Measurements from ENCODE around the gene RGS13. TPM values are rescaled to one million over a fixed set of nuclear protein-coding genes. Genes with fewer than 3 reads are reported as not detected.

Gene RGS13
- total RNA-seq, 4 donors from 2014 or later, result 0.22 to 0.78 TPM; not detected in 2

- TF ChIP-seq CTCF (IDR thresholded peaks at IDR 0.05) (no peak), POLR2A (IDR thresholded peaks at IDR 0.05) (no peak), EP300 (IDR thresholded peaks at IDR 0.05) (no peak)
- Histone ChIP-seq H3K4me3 (no peak overlapping the region), H3K27ac (no peak overlapping the region), H3K36me3 (no peaks in the 10 kb centered on the region), H3K9me3 (no peaks in the 10 kb centered on the region), H3K4me1 (no peaks in the 10 kb centered on the region), H3K27me3 (no peaks in the 10 kb centered on the region)
- WGBS, 2 donors, result 79 to 80% methylated on average over 3 of the region's 3 CpGs
- no peak for DNase-seq (ENCODE audit: low spot score in 2 of 2)
These were observed 72.1 kb downstream of the RGS13 start for GRCh38 chr1:192707978-192708547.

GRCh38 chr1:192709544-192709943 is 73.6 kb downstream of the RGS13 start:
- H3K36me3 ChIP-seq, result no peaks in the 10 kb centered on the region
- H3K4me1 ChIP-seq, result no peaks in the 10 kb centered on the region
- H3K27me3 ChIP-seq, result no peaks in the 10 kb centered on the region
- H3K4me3 ChIP-seq, result no peak overlapping the region
- H3K27ac ChIP-seq, result peak overlapping the region in 1 of 4 donors; percentile 10
- peaks cover 0 to 3% (median 0%) of the 10 kb centered on the region in 4 donors for H3K9me3 ChIP-seq
- TF ChIP-seq EP300 (IDR thresholded peaks at IDR 0.05), result peak in 1 of 2 donors; percentile 16
- TF ChIP-seq POLR2A (IDR thresholded peaks at IDR 0.05), result no peak
- WGBS, 2 donors, result 35 to 40% methylated on average over 2 of the region's 2 CpGs
- no peak for DNase-seq (ENCODE audit: low spot score in 2 of 2)

Other genes with a start within 250 kb of the RGS13 start
- 100 to 1,000 TPM; 142 to 489 (median 195) TPM for gene RGS1, start 60.4 kb upstream of the RGS13 start, total RNA-seq
- 10 to 100 TPM; 15.0 to 38.6 (median 31.1) TPM for gene RGS2, start 172.9 kb downstream of the RGS13 start, total RNA-seq

Measured in tibial nerve (tissue), 4 donors.